Heart right ventricle (tissue), 16 donors: ENCODE data around the gene CDH12. TPM values are rescaled to one million over a fixed set of nuclear protein-coding genes. Genes with fewer than 3 reads are reported as not detected.

Experiments
- ATAC-seq, 8 donors: fragments of 200-7000 bp; cut with Tn5 transposase; one replicate each; pipeline ENCODE4 v1.9.1; 2020; ENCODE audit warnings: mild to moderate bottlenecking in 8 of 8, moderate library complexity in 8 of 8, moderate number of reproducible peaks in 1 of 8
- DNase-seq, 2 donors: peaks; one replicate each; pipeline ENCODE4 v3.0.0-alpha.2; 2020
- H3K27ac ChIP-seq, 10 donors: fragments of 200-600 bp; sonication (generic) in 2 of 10; one replicate each; pipeline versions ENCODE4 v1.5.0 to v1.8.0; 2020 to 2022; ENCODE audit warnings: mild to moderate bottlenecking in 3 of 10
- H3K27me3 ChIP-seq, 7 donors: fragments of 200-600 bp; one replicate each; pipeline ENCODE4 v1.8.0; 2021 to 2022; ENCODE audit warnings: mild to moderate bottlenecking in 2 of 7
- H3K36me3 ChIP-seq, 9 donors: fragments of 200-600 bp; sonication (generic) in 1 of 9; one replicate each; pipeline versions ENCODE4 v1.5.0 to v1.8.0; 2020 to 2022; ENCODE audit warnings: mild to moderate bottlenecking in 2 of 9
- H3K4me1 ChIP-seq, 9 donors: fragments of 200-600 bp; sonication (generic) in 1 of 9; one replicate each; pipeline versions ENCODE4 v1.5.0 to v1.8.0; 2020 to 2022; ENCODE audit warnings: mild to moderate bottlenecking in 4 of 9
- H3K4me3 ChIP-seq, 10 donors: fragments of 200-600 bp; sonication (generic) in 2 of 10; one replicate each; pipeline versions ENCODE4 v1.5.0 to v1.8.0; 2020 to 2022; ENCODE audit warnings: mild to moderate bottlenecking in 7 of 10, moderate library complexity in 2 of 10
- H3K9me3 ChIP-seq, 11 donors: fragments of 200-600 bp in 10 of 11; sonication (generic) in 2 of 11; one replicate each; pipeline versions ENCODE4 v1.5.0 to v1.8.0; 2013 to 2022; ENCODE audit warnings: mild to moderate bottlenecking in 2 of 11, control low read depth in 1 of 11, moderate library complexity in 1 of 11
- WGBS, 2 donors: extraction: QIAGEN DNeasy Blood & Tissue Kit; methylation state at CpG; one replicate each; pipeline ENCODE4 v1.1.7; 2013; ENCODE audit warnings: inconsistent platforms in 1 of 2; 5-methylcytosine and 5-hydroxymethylcytosine counted together
- intact Hi-C, 10 donors: fragments of 100-400 bp; cut with DNase I; formaldehyde crosslinking; loops; one replicate each; pipeline versions ENCODE4 v1.11.1 to v1.14.2; 2022
- polyA plus RNA-seq, 2 donors: library from polyadenylated mRNA; stranded (reverse); fragments of 200-250 nt; gene quantifications; one replicate each; pipeline ENCODE4 v1.2.3, GENCODE V29; 2013
- total RNA-seq, 10 donors: library from RNA; stranded (reverse); fragmentation: NEBNext Ultra II Directional in 3 of 10; extraction: Animal tissue kit (Norgen Biotek cat#: 25700) in 3 of 10; gene quantifications; one replicate each; pipeline versions ENCODE4 v1.2.1 to v1.2.4, GENCODE V29; 2021 to 2023
- TF ChIP-seq, protein P1 (sequence below), 9 donors: fragments of 200-600 bp; sonication (generic) in 2 of 9; IDR thresholded peaks; one replicate each; pipeline versions ENCODE4 v1.5.0 to v1.8.0; 2021 to 2022; ENCODE audit warnings: antibody characterized with exemption in 9 of 9, mild to moderate bottlenecking in 5 of 9, moderate library complexity in 1 of 9
- donor health status: Arrhythmogenic right ventricular cardiomyopathy.
- donor health status: ischemic (EF 13 %, LVEDD 7.1; RV severe dilation, severe dysfunction).
- donor health status: healthy with polysubstance abuse.
- donor health status: DM: no; HTN: yes; CAD: no.
- donor health status: DM: no; HTN: no; CAD: no.
- donor health status: ischemic (EF 25% LVEDD 6.9; RV normal size, moderate dysfunction).
- donor health status: ischemic (EF 25% LVEDD 5.7; RV mildly dilated, moderate dysfunction).
- donor health status: healthy.
- donor health status: DM: yes; HTN: yes; CAD: no.
- donor health status: Ischemic cardiomyopathy.
- donor health status: ischemic (EF 35%, LVEDD 5.7; RV mildly dilated, moderate dysfunction).
- donor health status: nonischemic (EF 11% LVEDD 7.7; RV severe dilation, severe dysfunction).
- donor health status: DM: yes; HTN: yes; CAD: no.
- donor health status: PGD.
- donor health status: ischemic (EF 29% LVEDD 5.4; RV normal size, mild dysfunction).
- donor health status: nonischemic (EF 23%, LVEDD 6.1; RV moderate dilation, normal function).

The CDH12 gene
- total and polyA plus RNA-seq, 12 donors: not detected

DNA sequence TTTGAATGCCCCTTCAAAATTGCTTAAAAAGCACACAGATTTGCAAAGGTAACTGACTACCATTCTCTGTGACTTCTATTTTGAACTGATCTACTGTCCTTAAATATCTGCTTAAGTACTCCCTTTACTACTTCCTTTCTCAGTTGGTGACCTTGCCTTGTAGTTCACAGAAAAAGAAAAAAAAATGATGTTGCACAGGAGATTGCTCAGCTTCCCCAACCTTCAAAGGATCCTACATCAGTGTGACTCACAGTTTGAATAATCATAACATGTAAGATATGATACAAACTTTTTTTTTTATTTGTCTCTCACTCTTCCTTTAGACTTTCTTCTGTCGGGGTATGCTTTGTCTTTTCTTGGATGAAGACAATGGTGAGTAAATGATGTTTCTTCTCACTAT, 1029.6 kb downstream of the CDH12 start:
- intact Hi-C loops: no loop called here
- no peaks in the 10 kb centered on the region for H3K36me3 ChIP-seq
- 67 to 74% methylated on average over 1 of the region's 1 CpG for WGBS, 2 donors

DNA sequence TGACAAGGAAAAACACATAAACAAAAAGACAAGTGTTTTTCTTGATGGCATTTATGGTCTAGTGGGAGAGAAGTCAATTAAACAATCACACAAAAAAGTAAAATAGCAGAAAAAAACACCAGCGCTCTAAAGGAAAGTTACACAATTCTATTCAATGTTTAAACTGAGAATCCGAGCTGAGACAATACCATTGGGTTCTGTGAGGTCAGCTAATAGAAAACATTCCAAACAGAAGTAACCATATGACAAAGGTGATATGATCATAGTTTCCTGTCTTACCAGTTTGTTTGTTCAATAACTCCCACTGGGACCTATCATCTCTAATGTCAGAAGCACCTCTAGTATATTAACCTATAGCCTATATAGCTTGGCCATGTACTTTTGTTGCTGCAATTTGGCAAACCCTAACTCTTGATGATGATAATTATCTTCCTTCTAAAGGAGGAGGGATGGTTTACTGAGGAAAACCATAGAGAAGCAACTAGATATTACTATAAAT, 1030.0 kb downstream of the CDH12 start:
- WGBS, 2 donors: 69 to 85% methylated on average over 2 of the region's 2 CpGs
- no peaks in the 10 kb centered on the region for H3K27me3 ChIP-seq
- H3K9me3 ChIP-seq: no peaks in the 10 kb centered on the region
- no peaks in the 10 kb centered on the region for H3K4me1 ChIP-seq
- no peak overlapping the region for H3K27ac ChIP-seq
- intact Hi-C loops: no loop called here
- ATAC-seq (no peak), DNase-seq (no peak)
- TF ChIP-seq, protein P1, sequence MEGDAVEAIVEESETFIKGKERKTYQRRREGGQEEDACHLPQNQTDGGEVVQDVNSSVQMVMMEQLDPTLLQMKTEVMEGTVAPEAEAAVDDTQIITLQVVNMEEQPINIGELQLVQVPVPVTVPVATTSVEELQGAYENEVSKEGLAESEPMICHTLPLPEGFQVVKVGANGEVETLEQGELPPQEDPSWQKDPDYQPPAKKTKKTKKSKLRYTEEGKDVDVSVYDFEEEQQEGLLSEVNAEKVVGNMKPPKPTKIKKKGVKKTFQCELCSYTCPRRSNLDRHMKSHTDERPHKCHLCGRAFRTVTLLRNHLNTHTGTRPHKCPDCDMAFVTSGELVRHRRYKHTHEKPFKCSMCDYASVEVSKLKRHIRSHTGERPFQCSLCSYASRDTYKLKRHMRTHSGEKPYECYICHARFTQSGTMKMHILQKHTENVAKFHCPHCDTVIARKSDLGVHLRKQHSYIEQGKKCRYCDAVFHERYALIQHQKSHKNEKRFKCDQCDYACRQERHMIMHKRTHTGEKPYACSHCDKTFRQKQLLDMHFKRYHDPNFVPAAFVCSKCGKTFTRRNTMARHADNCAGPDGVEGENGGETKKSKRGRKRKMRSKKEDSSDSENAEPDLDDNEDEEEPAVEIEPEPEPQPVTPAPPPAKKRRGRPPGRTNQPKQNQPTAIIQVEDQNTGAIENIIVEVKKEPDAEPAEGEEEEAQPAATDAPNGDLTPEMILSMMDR (IDR thresholded peaks at IDR 0.05): no peak
- no peak overlapping the region for H3K4me3 ChIP-seq
- no peaks in the 10 kb centered on the region for H3K36me3 ChIP-seq

More for the DNA sequence above, 1029.6 kb downstream of the CDH12 start:
- no peaks in the 10 kb centered on the region for H3K4me1 ChIP-seq
- ATAC-seq: no peak
- H3K4me3 ChIP-seq: no peak overlapping the region
- no peak overlapping the region for H3K27ac ChIP-seq
- H3K27me3 ChIP-seq: no peaks in the 10 kb centered on the region
- TF ChIP-seq, protein P1 (IDR thresholded peaks at IDR 0.05): no peak
- no peak for DNase-seq
- no peaks in the 10 kb centered on the region for H3K9me3 ChIP-seq

DNA sequence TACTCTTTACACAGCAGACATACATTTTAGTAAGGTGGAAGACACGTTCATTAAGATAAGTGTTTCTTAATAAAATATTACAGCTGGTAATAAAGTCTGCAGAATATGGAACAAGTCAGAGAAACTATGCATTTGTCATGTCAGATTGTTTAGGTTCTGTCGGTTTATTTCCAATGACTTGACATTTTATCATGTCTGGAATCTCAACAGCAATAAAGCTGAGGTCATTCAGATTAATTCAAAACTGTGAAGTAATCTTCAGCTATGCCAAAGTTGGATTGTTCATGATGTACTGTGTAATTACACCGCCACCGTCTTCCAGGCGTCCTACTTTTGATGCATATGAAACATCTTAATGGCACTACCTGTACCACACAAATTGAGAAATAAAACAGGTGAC, 1032.6 kb downstream of the CDH12 start:
- ATAC-seq: no peak
- 59 to 70% methylated on average over 5 of the region's 5 CpGs for WGBS, 2 donors

DNA sequence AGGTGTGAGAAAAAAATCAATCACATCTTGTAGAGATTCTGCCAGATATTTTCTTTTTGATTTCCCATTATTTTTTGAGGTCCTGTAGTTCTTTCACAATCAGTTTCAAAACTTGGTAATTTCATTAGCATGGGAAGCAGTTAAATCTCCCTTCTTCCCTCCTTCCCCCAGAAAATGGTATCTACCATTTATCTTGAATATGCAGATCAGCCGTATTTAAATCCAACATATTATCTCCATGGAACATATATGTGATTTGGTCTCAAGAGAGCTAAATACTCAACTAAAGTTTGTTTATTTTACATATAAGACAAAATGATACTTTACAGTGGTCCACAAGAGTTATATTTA, 1034.8 kb downstream of the CDH12 start:
- Histone ChIP-seq H3K27ac (peak overlapping the region in 1 of 10 donors; percentile 63), H3K36me3 (no peaks in the 10 kb centered on the region), H3K4me3 (peak overlapping the region in 6 of 10 donors; percentile 16 to 35 (median 25)), H3K27me3 (no peaks in the 10 kb centered on the region), H3K9me3 (no peaks in the 10 kb centered on the region), H3K4me1 (no peaks in the 10 kb centered on the region)
- intact Hi-C loops: no loop called here
- TF ChIP-seq, protein P1 (IDR thresholded peaks at IDR 0.05): no peak
- WGBS, 2 donors: 62% methylated on average over 1 of the region's 1 CpG
- ATAC-seq (no peak), DNase-seq (no peak)

More for the DNA sequence above, 1032.6 kb downstream of the CDH12 start:
- no peaks in the 10 kb centered on the region for H3K27me3 ChIP-seq
- no peak overlapping the region for H3K27ac ChIP-seq
- TF ChIP-seq, protein P1 (IDR thresholded peaks at IDR 0.05): no peak
- H3K4me3 ChIP-seq: no peak overlapping the region
- DNase-seq: no peak
- intact Hi-C loops: no loop called here
- H3K36me3 ChIP-seq: no peaks in the 10 kb centered on the region
- H3K9me3 ChIP-seq: no peaks in the 10 kb centered on the region
- H3K4me1 ChIP-seq: no peaks in the 10 kb centered on the region
